Smooth muscle cell (in vitro differentiated cells): ENCODE results near the gene CDADC1. TPM values are rescaled to one million over a fixed set of nuclear protein-coding genes. Genes with fewer than 3 reads are reported as not detected.

Experiments used
- DNase-seq: peaks from one replicate; lab custom pipeline; 2025; ENCODE audit not compliant: unreplicated experiment; lab: John Stamatoyannopoulos, UW
- H2AFZ ChIP-seq: fragments of 200-600 bp; sonication (generic); 2 replicates; pipeline ENCODE4 v1.6.0; 2016; ENCODE audit warnings: antibody characterized with exemption, low read depth, mild to moderate bottlenecking
- H3F3A ChIP-seq: fragments of 200-600 bp; sonication (generic); 2 replicates; pipeline ENCODE4 v1.6.0; 2017; ENCODE audit warnings: antibody characterized with exemption, low read depth
- H3K27ac ChIP-seq: fragments of 200-600 bp; sonication (generic); 2 replicates; pipeline ENCODE4 v1.5.1; 2016; ENCODE audit warnings: low read depth, mild to moderate bottlenecking
- H3K27me3 ChIP-seq: fragments of 200-600 bp; sonication (generic); 2 replicates; pipeline ENCODE4 v1.6.1; 2016; ENCODE audit warnings: low read depth, mild to moderate bottlenecking
- H3K36me3 ChIP-seq: fragments of 200-600 bp; sonication (generic); 2 replicates; pipeline ENCODE4 v1.5.1; 2016; ENCODE audit warnings: low read depth
- H3K4me1 ChIP-seq: fragments of 200-600 bp; sonication (generic); 2 replicates; pipeline ENCODE4 v1.5.1; 2016; ENCODE audit warnings: low read depth
- H3K4me2 ChIP-seq: fragments of 200-600 bp; sonication (generic); 2 replicates; pipeline ENCODE4 v1.6.0; 2016; ENCODE audit warnings: mild to moderate bottlenecking
- H3K4me3 ChIP-seq: fragments of 200-600 bp; sonication (generic); 2 replicates; pipeline ENCODE4 v1.5.1; 2016; ENCODE audit warnings: mild to moderate bottlenecking
- H3K79me2 ChIP-seq: fragments of 200-600 bp; sonication (generic); 2 replicates; pipeline ENCODE4 v1.6.0; 2016; ENCODE audit warnings: low read depth, mild to moderate bottlenecking
- H3K9ac ChIP-seq: fragments of 200-600 bp; sonication (generic); 2 replicates; pipeline ENCODE4 v1.6.0; 2016; ENCODE audit warnings: low read depth
- H3K9me3 ChIP-seq: fragments of 200-600 bp; sonication (generic); replicated peaks from 2 replicates; pipeline ENCODE4 v1.5.1; 2016; ENCODE audit warnings: low read depth
- H4K20me1 ChIP-seq: fragments of 200-600 bp; sonication (generic); 2 replicates; pipeline ENCODE4 v1.6.0; 2016; ENCODE audit warnings: low read depth
- CTCF ChIP-seq: fragments of 200-600 bp; sonication (generic); IDR thresholded peaks from 2 replicates; pipeline ENCODE4 v1.5.1; 2017; ENCODE audit warnings: borderline replicate concordance, mild to moderate bottlenecking, antibody characterized with exemption; ENCODE audit not compliant: insufficient read depth, poor library complexity, severe bottlenecking
- WGBS: methylation state at CpG from one replicate; pipeline ENCODE4 v1.1.7; 2016; ENCODE audit warnings: low lambda C conversion rate; 5-methylcytosine and 5-hydroxymethylcytosine counted together
- polyA plus RNA-seq: library from polyadenylated mRNA; unstranded; fragments of >200 nt; fragmentation: Nextera tagmentation; extraction: Ambion mirVana; gene quantifications from 2 replicates; pipeline ENCODE4 v1.2.1, GENCODE V29; 2016
- total RNA-seq: library from RNA; depleted of rRNA; stranded (reverse); fragments of >200 nt; gene quantifications from 2 replicates; pipeline ENCODE4 v1.2.3, GENCODE V29; 2014

CDADC1 gene
- total and polyA plus RNA-seq, 2 experiments from 2014 or later: 11.1 to 22.6 TPM

DNA sequence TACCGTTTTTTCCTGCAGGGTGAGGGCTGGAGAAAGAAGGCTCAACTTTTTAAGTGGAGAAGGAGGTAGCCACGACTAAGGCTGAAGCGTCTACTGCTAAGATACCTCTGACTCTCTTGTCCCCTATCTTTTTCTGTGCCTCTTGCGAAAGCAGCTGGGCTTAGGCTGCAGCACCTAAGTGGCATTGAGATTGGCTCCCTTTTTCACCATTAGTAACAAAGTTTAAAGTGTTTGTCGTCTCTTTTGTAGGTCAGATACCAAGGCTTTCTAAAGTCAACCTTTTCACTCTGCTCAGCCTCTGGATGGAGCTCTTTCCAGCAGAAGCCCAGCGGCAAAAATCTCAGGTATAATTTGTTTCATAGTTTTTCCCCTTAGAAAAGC is 887 bp downstream of the CDADC1 start:
- no peaks in the 10 kb centered on the region for H3K36me3 ChIP-seq
- H2AFZ ChIP-seq: peak overlapping the region; percentile 99
- H3K9ac ChIP-seq: peak overlapping the region; percentile 94
- 13% methylated on average over 6 of the region's 6 CpGs for WGBS
- H3K27ac ChIP-seq: peak overlapping the region; percentile 83
- peaks cover 15% of the 10 kb centered on the region for H3K4me1 ChIP-seq
- peak overlapping the region; percentile 89 for H3K4me3 ChIP-seq
- no peak for DNase-seq
- no peak for TF ChIP-seq CTCF
- no peaks in the 10 kb centered on the region for H3F3A ChIP-seq
- peak overlapping the region; percentile 96 for H3K4me2 ChIP-seq
- peaks cover 3% of the 10 kb centered on the region for H3K27me3 ChIP-seq
- peaks cover 9% of the 10 kb centered on the region for H3K79me2 ChIP-seq
- no peaks in the 10 kb centered on the region for H3K9me3 ChIP-seq
- no peaks in the 10 kb centered on the region for H4K20me1 ChIP-seq

GRCh38 chr13:49251326-49251725 is 3.6 kb downstream of the CDADC1 start:
- no peaks in the 10 kb centered on the region for H4K20me1 ChIP-seq
- DNase-seq: no peak
- no peak overlapping the region for H3K27ac ChIP-seq
- peaks cover 15% of the 10 kb centered on the region for H3K4me1 ChIP-seq
- no peak overlapping the region for H3K4me3 ChIP-seq
- H3K9ac ChIP-seq: no peak overlapping the region
- peaks cover 10% of the 10 kb centered on the region for H3K79me2 ChIP-seq
- no peak overlapping the region for H3K4me2 ChIP-seq
- H3K9me3 ChIP-seq: no peaks in the 10 kb centered on the region
- peaks cover 1% of the 10 kb centered on the region for H3K36me3 ChIP-seq
- H3F3A ChIP-seq: no peaks in the 10 kb centered on the region
- 89% methylated on average over 5 of the region's 5 CpGs for WGBS
- no peaks in the 10 kb centered on the region for H3K27me3 ChIP-seq
- H2AFZ ChIP-seq: no peak overlapping the region
- no peak for TF ChIP-seq CTCF

- Histone ChIP-seq H3K4me3 (no peak overlapping the region), H3K4me2 (no peak overlapping the region), H3K27ac (no peak overlapping the region), H3K4me1 (peaks cover 9% of the 10 kb centered on the region), H3F3A (no peaks in the 10 kb centered on the region), H3K9me3 (no peaks in the 10 kb centered on the region), H3K36me3 (peaks cover 11% of the 10 kb centered on the region), H4K20me1 (no peaks in the 10 kb centered on the region), H3K27me3 (no peaks in the 10 kb centered on the region), H3K9ac (no peak overlapping the region), H3K79me2 (peaks cover 10% of the 10 kb centered on the region), H2AFZ (no peak overlapping the region)
- WGBS: 95% methylated on average over 1 of the region's 1 CpG
- no peak for DNase-seq
- no peak for TF ChIP-seq CTCF
Measured at GRCh38 chr13:49253310-49253709, 5.6 kb downstream of the CDADC1 start.

DNA sequence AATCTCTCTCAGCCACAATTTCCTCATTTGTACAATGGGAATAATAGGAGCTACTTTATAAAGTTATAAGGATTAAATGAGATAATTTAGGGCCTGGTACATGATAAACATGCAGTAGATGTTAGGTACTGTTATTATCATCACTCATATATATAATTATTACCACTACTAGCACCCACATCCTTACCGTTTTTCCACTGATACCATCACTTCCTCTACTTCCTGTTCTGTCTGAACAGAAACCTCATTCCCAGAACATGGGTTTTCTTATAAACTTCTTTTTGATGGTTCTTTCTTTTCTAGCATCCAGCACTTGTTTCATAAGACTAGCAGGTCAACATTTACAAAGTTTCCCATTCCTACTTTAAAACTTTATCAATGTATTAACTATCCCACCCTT is 6.3 kb downstream of the CDADC1 start:
- Histone ChIP-seq H3K79me2 (peaks cover 10% of the 10 kb centered on the region), H3K9me3 (no peaks in the 10 kb centered on the region), H3K27me3 (no peaks in the 10 kb centered on the region), H3K9ac (no peak overlapping the region), H2AFZ (no peak overlapping the region), H3K4me3 (no peak overlapping the region), H3F3A (no peaks in the 10 kb centered on the region), H3K4me2 (no peak overlapping the region), H3K36me3 (peaks cover 11% of the 10 kb centered on the region), H3K27ac (no peak overlapping the region), H4K20me1 (no peaks in the 10 kb centered on the region), H3K4me1 (peaks cover 2% of the 10 kb centered on the region)
- no peak for TF ChIP-seq CTCF
- no peak for DNase-seq
- WGBS: 87% methylated on average over 1 of the region's 1 CpG
